Neural cell (in vitro differentiated cells): ENCODE data around the gene FNBP1.

Experiments
- CTCF ChIP-seq: fragments of 450-650 bp; IDR thresholded peaks from 2 replicates; pipeline ENCODE4 v1.5.1; 2014; ENCODE audit warnings: antibody characterized with exemption, mild to moderate bottlenecking, moderate library complexity; ENCODE audit not compliant: poor library complexity, severe bottlenecking
- EP300 ChIP-seq: fragments of 450-650 bp; conservative IDR thresholded peaks from 2 replicates; pipeline ENCODE4 v1.6.1; 2014; ENCODE audit warnings: antibody characterized with exemption, mild to moderate bottlenecking, moderate library complexity; ENCODE audit not compliant: poor library complexity, severe bottlenecking

- TF ChIP-seq EP300 (no peak), CTCF (no peak)
These were observed 144.8 kb downstream of the FNBP1 start for GRCh38 chr9:129898185-129898584.
